Activated CD4-positive, alpha-beta T cell treated with anti-CD3 and anti-CD28 coated beads, Interleukin-2, amount 10 ng/mL, durations not matched to agents 24 days and 14 days (primary cell): Measurements from ENCODE around the gene CAMK2A. TPM values are rescaled to one million over a fixed set of nuclear protein-coding genes. Genes with fewer than 3 reads are reported as not detected.

Experiments
- DNase-seq: peaks from one replicate; pipeline ENCODE4 v3.0.0; 2022
- H3K27ac Mint-ChIP-seq: one replicate; pipeline ENCODE4 v1.8.0; 2022; ENCODE audit warnings: mild to moderate bottlenecking, mixed read lengths
- H3K27me3 Mint-ChIP-seq: one replicate; pipeline ENCODE4 v1.8.0; 2022; ENCODE audit warnings: mixed read lengths
- H3K36me3 Mint-ChIP-seq: one replicate; pipeline ENCODE4 v1.8.0; 2022; ENCODE audit warnings: low read depth, mild to moderate bottlenecking, mixed read lengths
- H3K4me1 Mint-ChIP-seq: one replicate; pipeline ENCODE4 v1.8.0; 2021; ENCODE audit warnings: mixed read lengths
- H3K4me3 Mint-ChIP-seq: one replicate; pipeline ENCODE4 v1.8.0; 2022; ENCODE audit warnings: mild to moderate bottlenecking, moderate library complexity, mixed read lengths
- H3K9me3 Mint-ChIP-seq: one replicate; pipeline ENCODE4 v1.8.0; 2021; ENCODE audit warnings: mixed read lengths
- intact Hi-C: fragments of 100-400 bp; cut with micrococcal nuclease; formaldehyde crosslinking; loops from one replicate; pipeline ENCODE4 v1.15.1; 2023
- total RNA-seq: library from RNA; stranded (reverse); gene quantifications from 2 replicates; pipeline ENCODE4 v1.2.3, GENCODE V29; 2022

The CAMK2A gene
- total RNA-seq, 1 donor from 2014 or later = not detected

DNA sequence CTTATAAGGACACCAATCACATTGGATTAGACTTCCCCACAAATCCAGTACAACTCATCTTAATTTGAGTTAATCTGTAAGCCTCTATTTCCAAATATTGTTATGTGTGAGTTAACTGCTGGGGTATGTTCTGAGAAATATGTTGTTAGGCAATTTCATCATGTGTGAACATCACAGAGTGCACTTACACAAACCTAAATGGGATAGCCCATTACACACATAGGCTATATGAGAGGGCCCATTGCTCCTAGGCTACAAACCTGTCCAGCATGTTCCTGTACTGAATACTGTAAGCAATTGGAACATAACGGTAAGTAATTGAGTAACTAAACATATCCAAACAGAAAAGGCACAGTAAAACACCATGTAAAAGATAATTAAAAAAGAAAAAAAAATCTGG, 32.2 kb upstream of the CAMK2A start:
- intact Hi-C loops = no loop called here
- no peaks in the 10 kb centered on the region for H3K9me3 Mint-ChIP-seq

GRCh38 chr5:150321211-150321610, 31.6 kb upstream of the CAMK2A start:
- no peak overlapping the region for H3K27ac Mint-ChIP-seq
- no peaks in the 10 kb centered on the region for H3K9me3 Mint-ChIP-seq
- no peak overlapping the region for H3K4me3 Mint-ChIP-seq
- intact Hi-C loops = no loop called here
- DNase-seq = no peak
- H3K4me1 Mint-ChIP-seq = no peaks in the 10 kb centered on the region
- H3K27me3 Mint-ChIP-seq = peaks cover 9% of the 10 kb centered on the region
- no peaks in the 10 kb centered on the region for H3K36me3 Mint-ChIP-seq

More for the DNA sequence above, 32.2 kb upstream of the CAMK2A start:
- H3K4me1 Mint-ChIP-seq = no peaks in the 10 kb centered on the region
- peaks cover 9% of the 10 kb centered on the region for H3K27me3 Mint-ChIP-seq
- no peak overlapping the region for H3K4me3 Mint-ChIP-seq
- no peak for DNase-seq
- H3K27ac Mint-ChIP-seq = no peak overlapping the region
- no peaks in the 10 kb centered on the region for H3K36me3 Mint-ChIP-seq

DNA sequence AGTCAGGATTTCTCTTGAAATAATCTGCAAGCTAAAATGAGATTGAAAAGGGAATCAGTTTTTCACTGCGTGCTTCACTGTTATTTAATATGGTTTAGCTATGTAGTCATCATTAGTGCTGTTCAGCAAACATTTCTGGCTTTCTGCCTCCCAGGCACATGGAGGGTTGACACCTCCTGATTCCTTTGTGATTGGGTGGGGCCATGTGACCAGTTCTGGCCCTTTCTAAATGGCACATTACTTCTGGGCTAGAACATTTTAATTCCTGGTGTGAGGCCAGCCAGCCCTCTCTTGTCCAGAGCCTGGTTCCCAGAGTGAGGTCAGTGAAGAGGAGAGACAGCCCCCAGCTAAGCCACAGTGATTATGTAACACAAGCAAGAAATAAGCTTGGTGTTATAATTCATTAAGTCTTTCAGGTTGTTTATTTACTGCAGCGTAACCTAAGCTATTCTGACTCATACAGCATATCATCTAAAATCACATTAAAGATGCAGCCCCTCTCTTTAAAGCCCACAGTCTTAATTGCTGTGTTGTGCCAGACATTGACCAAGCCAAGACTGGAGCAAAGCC, 30.6 kb upstream of the CAMK2A start:
- intact Hi-C loops = no loop called here
- H3K9me3 Mint-ChIP-seq = no peaks in the 10 kb centered on the region
- DNase-seq = no peak
- no peak overlapping the region for H3K4me3 Mint-ChIP-seq
- no peak overlapping the region for H3K27ac Mint-ChIP-seq
- no peaks in the 10 kb centered on the region for H3K4me1 Mint-ChIP-seq
- peaks cover 9% of the 10 kb centered on the region for H3K27me3 Mint-ChIP-seq
- H3K36me3 Mint-ChIP-seq = no peaks in the 10 kb centered on the region

DNA sequence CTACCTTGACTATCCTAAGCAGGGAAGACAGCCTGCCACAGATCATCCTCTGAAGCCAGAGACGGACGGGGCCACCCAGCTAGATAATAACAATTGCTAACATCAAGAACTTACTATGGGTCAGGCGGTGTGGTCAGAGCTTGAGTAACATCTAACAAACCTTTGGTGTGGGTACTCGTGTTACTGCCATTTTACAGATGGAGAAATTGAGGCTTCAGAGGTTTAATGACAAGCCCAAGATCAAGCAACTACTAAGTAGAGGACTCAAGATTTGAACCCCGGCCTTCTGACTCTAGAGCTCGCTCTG, 29.9 kb upstream of the CAMK2A start:
- no peak overlapping the region for H3K27ac Mint-ChIP-seq
- no peaks in the 10 kb centered on the region for H3K4me1 Mint-ChIP-seq
- no peak overlapping the region for H3K4me3 Mint-ChIP-seq
- H3K9me3 Mint-ChIP-seq = no peaks in the 10 kb centered on the region
- peaks cover 9% of the 10 kb centered on the region for H3K27me3 Mint-ChIP-seq
- no peak for DNase-seq
- no peaks in the 10 kb centered on the region for H3K36me3 Mint-ChIP-seq
- intact Hi-C loops = no loop called here

- intact Hi-C loops = no loop called here
- no peak overlapping the region for H3K4me3 Mint-ChIP-seq
- no peak for DNase-seq
Observed at GRCh38 chr5:150318613-150319483, 29.3 kb upstream of the CAMK2A start.

DNA sequence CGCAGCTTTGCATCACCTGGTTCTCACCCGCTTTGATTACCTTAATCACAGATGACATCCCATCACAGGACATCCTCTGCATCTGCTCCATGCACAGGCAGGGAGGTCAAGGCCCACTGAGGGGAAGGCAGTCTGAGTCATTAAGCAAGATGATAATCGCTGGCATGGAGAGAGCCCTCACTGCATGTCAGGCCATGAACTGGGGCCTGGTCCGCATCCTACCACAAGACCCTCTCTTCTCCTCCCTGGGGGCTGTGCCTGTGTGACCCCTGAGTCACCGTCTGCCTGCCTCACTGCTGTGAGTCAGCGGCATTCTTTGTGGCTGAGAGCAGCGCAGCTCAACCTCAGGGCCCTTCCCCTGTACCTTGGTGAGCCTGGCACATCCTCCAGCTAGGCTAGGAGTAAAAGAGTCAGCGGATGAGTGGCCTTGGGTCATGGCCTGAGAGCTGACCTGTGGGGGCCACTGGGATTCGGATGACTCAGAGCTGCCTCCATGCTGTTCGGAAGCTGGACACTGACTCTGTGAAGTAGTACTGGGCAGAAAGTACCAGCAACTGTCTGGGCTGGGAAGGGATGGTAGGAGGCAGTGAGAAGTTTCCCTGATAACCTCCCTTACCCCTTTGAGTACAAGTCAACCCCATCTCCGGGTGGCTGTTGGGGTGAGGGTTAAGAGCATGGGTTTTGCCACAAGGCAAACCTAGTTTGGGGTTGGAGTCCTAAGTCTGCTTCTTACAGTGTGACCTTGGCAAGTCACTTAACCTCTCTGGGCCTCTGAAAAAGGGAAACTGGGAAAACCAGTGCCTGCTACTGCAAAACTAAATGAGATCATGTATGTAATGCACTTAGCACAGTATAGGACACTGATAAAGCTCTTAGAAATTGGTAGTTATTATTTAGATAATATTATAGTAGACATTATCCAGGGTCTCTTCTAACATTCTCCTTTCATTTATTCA, 27.8 kb upstream of the CAMK2A start:
- no peak overlapping the region for H3K4me3 Mint-ChIP-seq
- H3K36me3 Mint-ChIP-seq = no peaks in the 10 kb centered on the region
- no peaks in the 10 kb centered on the region for H3K9me3 Mint-ChIP-seq
- no peaks in the 10 kb centered on the region for H3K4me1 Mint-ChIP-seq
- H3K27me3 Mint-ChIP-seq = peaks cover 13% of the 10 kb centered on the region
- no peak for DNase-seq
- intact Hi-C loops = no loop called here
- H3K27ac Mint-ChIP-seq = no peak overlapping the region

More at GRCh38 chr5:150318613-150319483, 29.3 kb upstream of the CAMK2A start:
- Mint-ChIP-seq H3K9me3 (no peaks in the 10 kb centered on the region), H3K27me3 (peaks cover 9% of the 10 kb centered on the region), H3K27ac (no peak overlapping the region), H3K4me1 (no peaks in the 10 kb centered on the region), H3K36me3 (no peaks in the 10 kb centered on the region)

DNA sequence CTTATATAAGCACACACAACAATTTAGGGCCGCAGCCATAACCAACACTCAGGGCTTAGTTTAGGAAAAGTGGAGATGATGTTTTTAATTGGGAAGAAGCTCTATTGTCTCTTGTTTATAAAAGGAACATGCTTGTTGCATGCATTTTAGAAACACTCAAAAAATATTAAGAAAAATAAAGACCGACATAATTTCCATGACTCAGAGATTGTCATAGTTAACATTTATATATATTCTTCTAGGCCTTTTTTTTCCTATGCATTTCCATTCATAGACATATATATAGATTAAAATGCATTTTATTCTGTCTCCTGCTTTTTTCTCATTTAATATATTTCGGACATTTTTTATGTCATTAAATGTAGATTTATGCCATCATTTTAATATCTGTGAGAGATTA, 26.7 kb upstream of the CAMK2A start:
- Mint-ChIP-seq H3K9me3 (no peaks in the 10 kb centered on the region), H3K4me1 (no peaks in the 10 kb centered on the region), H3K27ac (no peak overlapping the region), H3K27me3 (peaks cover 13% of the 10 kb centered on the region), H3K4me3 (no peak overlapping the region), H3K36me3 (no peaks in the 10 kb centered on the region)
- intact Hi-C loops = no loop called here
- DNase-seq = no peak

GRCh38 chr5:150315245-150315644, 25.7 kb upstream of the CAMK2A start:
- no peak overlapping the region for H3K27ac Mint-ChIP-seq
- H3K4me3 Mint-ChIP-seq = no peak overlapping the region
- no peaks in the 10 kb centered on the region for H3K4me1 Mint-ChIP-seq
- no peaks in the 10 kb centered on the region for H3K9me3 Mint-ChIP-seq
- intact Hi-C loops = no loop called here
- no peak for DNase-seq
- no peaks in the 10 kb centered on the region for H3K36me3 Mint-ChIP-seq
- peaks cover 13% of the 10 kb centered on the region for H3K27me3 Mint-ChIP-seq

DNA sequence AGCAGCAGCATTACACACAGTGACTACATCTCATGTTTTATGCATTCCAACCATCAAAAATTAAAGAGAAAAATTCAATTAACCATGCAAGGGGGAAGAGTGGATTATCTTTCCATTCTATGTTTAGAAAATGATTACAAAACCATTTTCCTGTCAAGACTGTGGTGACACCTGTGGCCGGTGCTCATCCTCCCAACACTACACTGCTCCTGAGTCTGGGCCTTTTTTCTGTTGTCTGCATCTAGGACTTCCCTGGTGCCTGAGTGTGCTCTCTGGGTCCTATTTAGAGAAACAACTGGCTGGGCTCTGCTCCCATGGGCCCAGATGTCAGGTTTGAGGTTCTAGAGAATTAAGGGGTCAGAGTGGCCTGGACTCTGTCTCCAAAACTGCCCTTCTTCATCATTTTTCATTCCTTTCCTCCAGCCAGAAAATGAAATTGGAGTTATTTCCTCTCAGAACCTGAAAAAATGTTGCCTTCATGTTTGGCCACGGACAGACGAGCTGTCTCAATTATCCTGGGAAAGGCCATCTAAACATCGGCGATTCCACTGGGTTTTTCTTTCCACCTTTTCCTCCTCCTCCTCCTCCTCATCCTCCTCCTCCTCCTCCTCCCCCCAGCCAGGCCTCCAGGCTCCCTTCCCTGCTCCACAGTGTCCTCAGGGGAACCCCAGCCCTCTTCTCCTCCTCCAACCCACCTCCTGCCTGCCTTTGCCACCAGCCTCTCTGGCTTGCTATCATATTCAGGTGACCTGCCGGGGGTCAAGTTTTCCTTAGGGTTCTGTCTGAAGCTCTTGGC, 24.5 kb upstream of the CAMK2A start:
- DNase-seq = no peak
- Mint-ChIP-seq H3K4me3 (no peak overlapping the region), H3K27me3 (peaks cover 15% of the 10 kb centered on the region), H3K36me3 (no peaks in the 10 kb centered on the region), H3K9me3 (no peaks in the 10 kb centered on the region), H3K27ac (no peak overlapping the region), H3K4me1 (no peaks in the 10 kb centered on the region)
- intact Hi-C loops = no loop called here

GRCh38 chr5:150313501-150313900, 23.9 kb upstream of the CAMK2A start:
- intact Hi-C loops = no loop called here
- H3K27me3 Mint-ChIP-seq = peaks cover 17% of the 10 kb centered on the region
- H3K4me3 Mint-ChIP-seq = no peak overlapping the region
- H3K36me3 Mint-ChIP-seq = no peaks in the 10 kb centered on the region
- DNase-seq = no peak
- no peaks in the 10 kb centered on the region for H3K9me3 Mint-ChIP-seq
- H3K27ac Mint-ChIP-seq = no peak overlapping the region
- H3K4me1 Mint-ChIP-seq = no peaks in the 10 kb centered on the region

DNA sequence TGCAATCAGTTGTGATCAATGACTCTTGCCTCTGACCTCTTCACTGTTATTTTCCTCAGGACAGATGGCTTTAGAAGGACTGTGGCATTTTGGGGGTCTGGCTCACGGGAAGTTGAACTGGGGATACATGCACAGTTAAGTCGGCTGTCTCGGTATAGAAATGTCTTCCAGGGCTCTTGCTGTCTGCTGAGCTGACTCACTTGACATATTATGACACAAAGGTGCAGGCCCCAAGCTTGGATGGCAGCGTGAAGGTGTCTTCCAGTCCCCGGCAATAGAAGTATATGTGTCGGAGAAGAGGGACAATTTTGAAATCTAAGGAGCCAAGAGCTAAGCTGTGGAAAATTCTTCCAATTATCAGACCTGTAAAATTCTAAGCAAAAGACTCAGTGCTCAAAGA, 22.9 kb upstream of the CAMK2A start:
- peaks cover 12% of the 10 kb centered on the region for H3K27me3 Mint-ChIP-seq
- DNase-seq = no peak
- no peaks in the 10 kb centered on the region for H3K9me3 Mint-ChIP-seq
- no peaks in the 10 kb centered on the region for H3K4me1 Mint-ChIP-seq
- intact Hi-C loops = no loop called here
- no peak overlapping the region for H3K27ac Mint-ChIP-seq
- H3K36me3 Mint-ChIP-seq = no peaks in the 10 kb centered on the region
- no peak overlapping the region for H3K4me3 Mint-ChIP-seq

DNA sequence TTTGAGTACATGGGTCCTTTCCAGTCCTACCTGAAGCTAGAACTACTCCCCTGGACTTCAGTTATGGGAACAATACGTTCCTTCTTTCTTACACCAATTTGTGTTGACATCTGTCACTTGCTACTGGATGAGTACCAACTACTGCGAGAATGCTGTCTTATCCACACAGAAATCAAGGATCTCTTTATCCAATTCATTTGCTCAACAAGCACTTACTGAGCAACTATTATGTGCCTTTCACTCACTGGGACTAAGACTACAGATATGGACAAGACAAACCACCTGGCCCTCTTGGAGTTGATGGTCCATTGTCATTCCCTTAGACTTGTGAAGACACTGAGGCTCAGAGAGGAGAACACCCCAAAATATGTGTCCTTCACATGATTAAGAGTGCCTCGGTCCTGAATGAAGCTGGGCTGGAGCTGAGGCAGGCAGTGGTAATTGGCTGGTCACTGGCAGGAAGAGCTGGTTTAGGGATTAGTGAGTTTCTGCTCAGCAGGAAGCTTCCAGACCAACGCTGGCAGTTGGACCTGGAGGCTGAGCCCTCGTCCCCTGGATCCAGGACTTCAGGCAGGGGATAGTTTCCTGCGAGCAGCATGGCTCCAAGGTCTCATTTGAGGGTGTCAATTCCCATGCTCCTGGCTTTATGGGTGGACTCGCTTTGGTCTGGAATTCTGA, 21.6 kb upstream of the CAMK2A start:
- Mint-ChIP-seq H3K27me3 (peaks cover 14% of the 10 kb centered on the region), H3K4me3 (no peak overlapping the region), H3K27ac (no peak overlapping the region), H3K4me1 (no peaks in the 10 kb centered on the region), H3K36me3 (no peaks in the 10 kb centered on the region), H3K9me3 (no peaks in the 10 kb centered on the region)
- DNase-seq = no peak
- intact Hi-C loops = no loop called here

- peaks cover 20% of the 10 kb centered on the region for H3K27me3 Mint-ChIP-seq
- no peak overlapping the region for H3K27ac Mint-ChIP-seq
- peaks cover 2% of the 10 kb centered on the region for H3K4me1 Mint-ChIP-seq
- no peaks in the 10 kb centered on the region for H3K9me3 Mint-ChIP-seq
- no peak overlapping the region for H3K4me3 Mint-ChIP-seq
- no peaks in the 10 kb centered on the region for H3K36me3 Mint-ChIP-seq
- no peak for DNase-seq
- intact Hi-C loops = no loop called here
Observed at GRCh38 chr5:150310246-150310645, 20.7 kb upstream of the CAMK2A start.
